ENCODE data around the gene IGF2. TPM values are rescaled to one million over a fixed set of nuclear protein-coding genes. Genes with fewer than 3 reads are reported as not detected.

Gene IGF2
- total and polyA plus RNA-seq, 2 of the 8 experiments (the other 6 are each of a cell fraction or from before 2014, with no cell fraction given): 0.74 to 1.5 TPM

DNA sequence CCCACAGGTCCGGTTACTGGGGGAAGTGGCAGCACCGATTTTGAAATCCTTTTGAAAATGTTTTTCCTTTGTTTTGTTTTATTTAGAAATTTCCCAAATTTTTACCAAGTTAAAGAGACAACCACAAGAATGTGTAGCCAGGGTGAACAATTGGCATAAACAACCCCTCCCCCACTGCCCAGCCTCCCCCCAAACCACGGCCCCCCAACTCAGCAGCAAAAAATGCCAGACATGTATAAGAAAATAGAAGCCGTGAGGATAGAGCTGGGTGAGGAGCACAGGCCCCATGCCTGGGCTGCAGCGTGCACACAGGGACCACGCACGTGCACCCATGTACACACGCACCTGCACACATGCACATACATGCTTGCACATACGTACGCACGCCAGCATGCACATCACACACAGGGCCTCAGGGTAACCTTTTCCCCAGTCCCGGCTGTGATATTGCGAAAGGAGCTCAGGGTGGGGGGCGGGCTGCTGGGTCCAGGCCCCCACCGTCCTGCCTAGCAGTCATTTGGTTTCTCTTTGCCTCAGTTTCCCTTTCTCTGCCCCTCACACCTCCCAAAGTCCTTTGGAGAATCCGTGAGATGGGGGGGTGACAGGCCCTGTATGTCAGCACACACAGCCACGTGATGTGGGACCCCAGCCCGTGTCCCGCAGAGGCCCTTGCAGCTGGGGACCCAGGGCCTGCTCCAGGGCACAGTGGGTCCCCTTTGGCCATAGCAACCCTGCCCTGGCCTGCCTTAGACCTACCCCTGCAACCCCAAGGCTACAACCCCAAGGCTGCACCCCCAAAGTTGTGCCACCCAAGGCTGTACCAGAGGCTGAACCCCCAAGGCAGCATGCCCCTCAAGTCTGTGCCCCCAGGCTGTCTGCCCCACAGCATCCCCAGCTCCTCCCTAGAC, 42.9 kb downstream of the IGF2 start (continued):
- TF ChIP-seq ZNF274 (IDR thresholded peaks at IDR 0.05; ENCODE audit: borderline replicate concordance, extremely low read depth, low read length) (no peak), SAP30 (IDR thresholded peaks at IDR 0.05; ENCODE audit: insufficient read depth, insufficient replicate concordance, low read length) (no peak), CREB1 (IDR thresholded peaks at IDR 0.05) (no peak), TAF1 (IDR thresholded peaks at IDR 0.05; ENCODE audit: low read depth, low read length) (no peak), RBBP5 (IDR thresholded peaks at IDR 0.05; ENCODE audit: borderline replicate concordance, low read depth, low read length) (no peak), KDM5A (IDR thresholded peaks at IDR 0.05; ENCODE audit: low read length) (no peak), EP300 (IDR thresholded peaks at IDR 0.05; ENCODE audit: borderline replicate concordance in 1 of 2, low read depth in 2 of 2, low read length in 2 of 2) (no peak), JUN (IDR thresholded peaks at IDR 0.05; ENCODE audit: low read depth, low read length) (no peak), SUZ12 (IDR thresholded peaks at IDR 0.05; ENCODE audit: low read length) (no peak), RFX5 (IDR thresholded peaks at IDR 0.05; ENCODE audit: borderline replicate concordance, low read depth, low read length) (no peak), SRF (IDR thresholded peaks at IDR 0.05; ENCODE audit: low read depth, low read length) (no peak), SP4 (IDR thresholded peaks at IDR 0.05; ENCODE audit: low read length) (no peak), TBP (IDR thresholded peaks at IDR 0.05; ENCODE audit: low read depth, low read length) (no peak), GABPA (IDR thresholded peaks at IDR 0.05; ENCODE audit: borderline replicate concordance, insufficient read depth, low read length) (no peak)

Measured in H1 (cell line).